Vagina (tissue), 2 donors: ENCODE results near the gene SPC25. TPM values are rescaled to one million over a fixed set of nuclear protein-coding genes. Genes with fewer than 3 reads are reported as not detected.

Experiments
- DNase-seq, 2 donors: peaks; one replicate each; pipeline ENCODE4 v3.0.0-alpha.2; 2017; ENCODE audit errors: extremely low spot score in 2 of 2
- H3K27ac ChIP-seq: fragments of 200-600 bp; sonication (generic); one replicate; pipeline ENCODE4 v1.5.1; 2019
- H3K27me3 ChIP-seq: fragments of 200-600 bp; sonication (generic); one replicate; pipeline ENCODE4 v1.5.1; 2019
- H3K36me3 ChIP-seq, 2 donors: fragments of 200-600 bp; sonication (generic); one replicate each; pipeline ENCODE4 v1.5.1; 2017 to 2019
- H3K4me1 ChIP-seq: fragments of 200-600 bp; sonication (generic); one replicate; pipeline ENCODE4 v1.5.1; 2019
- H3K4me3 ChIP-seq, 2 donors: fragments of 200-600 bp; sonication (generic); 1 replicate in 1 of 2; 2 replicates in 1 of 2; pipeline ENCODE4 v1.5.1; 2016 to 2019
- H3K9me3 ChIP-seq: fragments of 200-600 bp; sonication (generic); one replicate; pipeline ENCODE4 v1.5.1; 2019
- POLR2A ChIP-seq, 2 donors: fragments of 450-650 bp; IDR thresholded peaks; one replicate each; pipeline ENCODE4 v1.6.1; 2017; ENCODE audit warnings: antibody characterized with exemption in 2 of 2, mild to moderate bottlenecking in 2 of 2, moderate library complexity in 2 of 2
- POLR2AphosphoS5 ChIP-seq, 2 donors: sonication (generic); formaldehyde crosslinking; IDR thresholded peaks; one replicate each; pipeline ENCODE4 v1.9.0; 2017; ENCODE audit warnings: antibody characterized with exemption in 2 of 2, mild to moderate bottlenecking in 2 of 2, low read depth in 1 of 2; ENCODE audit not compliant: insufficient read depth in 1 of 2
- intact Hi-C: fragments of 100-400 bp; cut with DNase I; formaldehyde crosslinking; loops from one replicate; pipeline ENCODE4 v1.15.1; 2023
- total RNA-seq: library from RNA; depleted of rRNA; stranded (reverse); fragments of >200 nt; gene quantifications from one replicate; pipeline ENCODE4 v1.2.3, GENCODE V29; 2016
- TF ChIP-seq, protein P1 (sequence below), 3 experiments: fragments of 450-650 bp in 2 of 3; fragments of 200-600 bp in 1 of 3; sonication (generic) in 1 of 3; IDR thresholded peaks; one replicate each; pipeline ENCODE4 v1.5.1; 2017 to 2019; ENCODE audit warnings: antibody characterized with exemption in 3 of 3, mild to moderate bottlenecking in 2 of 3, moderate library complexity in 2 of 3

SPC25 gene
- total RNA-seq, 1 donor from 2014 or later: not detected

GRCh38 chr2:168855601-168856000 lies 34.6 kb downstream of the SPC25 start:
- Histone ChIP-seq H3K36me3 (no peaks in the 10 kb centered on the region), H3K27me3 (no peaks in the 10 kb centered on the region), H3K27ac (no peak overlapping the region), H3K9me3 (no peaks in the 10 kb centered on the region), H3K4me1 (no peaks in the 10 kb centered on the region), H3K4me3 (no peak overlapping the region)
- intact Hi-C loops: no loop called here
- no peak for DNase-seq
- TF ChIP-seq, protein P1, sequence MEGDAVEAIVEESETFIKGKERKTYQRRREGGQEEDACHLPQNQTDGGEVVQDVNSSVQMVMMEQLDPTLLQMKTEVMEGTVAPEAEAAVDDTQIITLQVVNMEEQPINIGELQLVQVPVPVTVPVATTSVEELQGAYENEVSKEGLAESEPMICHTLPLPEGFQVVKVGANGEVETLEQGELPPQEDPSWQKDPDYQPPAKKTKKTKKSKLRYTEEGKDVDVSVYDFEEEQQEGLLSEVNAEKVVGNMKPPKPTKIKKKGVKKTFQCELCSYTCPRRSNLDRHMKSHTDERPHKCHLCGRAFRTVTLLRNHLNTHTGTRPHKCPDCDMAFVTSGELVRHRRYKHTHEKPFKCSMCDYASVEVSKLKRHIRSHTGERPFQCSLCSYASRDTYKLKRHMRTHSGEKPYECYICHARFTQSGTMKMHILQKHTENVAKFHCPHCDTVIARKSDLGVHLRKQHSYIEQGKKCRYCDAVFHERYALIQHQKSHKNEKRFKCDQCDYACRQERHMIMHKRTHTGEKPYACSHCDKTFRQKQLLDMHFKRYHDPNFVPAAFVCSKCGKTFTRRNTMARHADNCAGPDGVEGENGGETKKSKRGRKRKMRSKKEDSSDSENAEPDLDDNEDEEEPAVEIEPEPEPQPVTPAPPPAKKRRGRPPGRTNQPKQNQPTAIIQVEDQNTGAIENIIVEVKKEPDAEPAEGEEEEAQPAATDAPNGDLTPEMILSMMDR (IDR thresholded peaks at IDR 0.05): no peak
- no peak for TF ChIP-seq POLR2A (IDR thresholded peaks at IDR 0.05)

DNA sequence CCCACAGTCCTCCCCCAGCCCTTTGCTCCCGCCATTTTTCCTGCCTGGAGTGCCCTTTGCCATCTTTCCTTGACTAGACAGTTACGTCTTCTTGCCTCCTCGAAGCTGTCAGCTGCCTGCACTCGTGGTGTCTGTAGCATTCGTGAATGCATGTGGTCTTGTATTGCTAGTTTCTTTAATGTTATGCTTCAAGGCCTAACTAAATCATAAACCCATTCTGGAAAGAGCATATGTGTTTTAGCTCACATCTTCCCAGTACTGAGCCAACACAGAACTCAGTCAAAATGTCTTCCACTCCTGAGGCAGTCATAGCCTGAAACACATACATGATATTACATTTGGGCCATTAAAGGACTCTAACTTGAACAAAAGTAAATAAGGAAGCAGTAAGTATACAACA lies 35.6 kb downstream of the SPC25 start:
- Histone ChIP-seq H3K4me3 (no peak overlapping the region), H3K27me3 (no peaks in the 10 kb centered on the region), H3K9me3 (no peaks in the 10 kb centered on the region), H3K4me1 (no peaks in the 10 kb centered on the region), H3K27ac (no peak overlapping the region), H3K36me3 (no peaks in the 10 kb centered on the region)
- intact Hi-C loops: no loop called here
- DNase-seq: no peak
- TF ChIP-seq POLR2AphosphoS5 (IDR thresholded peaks at IDR 0.05; ENCODE audit: insufficient read depth in 1 of 2, low read depth in 1 of 2) (no peak), POLR2A (IDR thresholded peaks at IDR 0.05) (no peak)
- TF ChIP-seq, protein P1 (IDR thresholded peaks at IDR 0.05): no peak

GRCh38 chr2:168853471-168853870 lies 36.8 kb downstream of the SPC25 start:
- no peak for TF ChIP-seq POLR2A (IDR thresholded peaks at IDR 0.05)
- no peak for TF ChIP-seq POLR2AphosphoS5 (IDR thresholded peaks at IDR 0.05; ENCODE audit: insufficient read depth in 1 of 2, low read depth in 1 of 2)
- TF ChIP-seq, protein P1 (IDR thresholded peaks at IDR 0.05): no peak
- intact Hi-C loops: no loop called here
- Histone ChIP-seq H3K9me3 (no peaks in the 10 kb centered on the region), H3K4me3 (no peak overlapping the region), H3K4me1 (no peaks in the 10 kb centered on the region), H3K36me3 (no peaks in the 10 kb centered on the region), H3K27me3 (no peaks in the 10 kb centered on the region), H3K27ac (no peak overlapping the region)
- DNase-seq: no peak

DNA sequence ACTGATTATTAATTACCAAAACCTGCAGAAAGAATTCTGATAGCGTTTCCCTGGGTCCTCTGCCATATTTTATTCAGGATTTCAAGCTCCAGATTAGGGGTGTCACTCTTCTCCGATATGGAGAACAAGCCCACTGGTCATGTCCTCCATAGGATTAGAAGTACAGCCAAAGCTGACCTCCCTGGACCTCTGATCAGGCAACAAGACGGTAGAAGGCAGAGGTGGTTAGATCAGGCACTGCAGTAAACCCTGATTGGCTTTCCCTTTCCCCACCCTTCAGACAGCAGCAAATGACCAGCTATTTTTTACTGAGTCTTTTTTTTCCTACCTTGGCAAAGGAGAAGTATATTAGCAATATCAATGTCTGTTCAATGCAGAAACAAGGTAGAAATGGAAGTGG lies 37.7 kb downstream of the SPC25 start:
- Histone ChIP-seq H3K4me3 (no peak overlapping the region), H3K27ac (no peak overlapping the region), H3K9me3 (no peaks in the 10 kb centered on the region), H3K27me3 (no peaks in the 10 kb centered on the region), H3K36me3 (no peaks in the 10 kb centered on the region), H3K4me1 (no peaks in the 10 kb centered on the region)
- intact Hi-C loops: no loop called here
- TF ChIP-seq POLR2A (IDR thresholded peaks at IDR 0.05) (no peak), POLR2AphosphoS5 (IDR thresholded peaks at IDR 0.05; ENCODE audit: insufficient read depth in 1 of 2, low read depth in 1 of 2) (no peak)
- TF ChIP-seq, protein P1 (IDR thresholded peaks at IDR 0.05): no peak
- DNase-seq: no peak

DNA sequence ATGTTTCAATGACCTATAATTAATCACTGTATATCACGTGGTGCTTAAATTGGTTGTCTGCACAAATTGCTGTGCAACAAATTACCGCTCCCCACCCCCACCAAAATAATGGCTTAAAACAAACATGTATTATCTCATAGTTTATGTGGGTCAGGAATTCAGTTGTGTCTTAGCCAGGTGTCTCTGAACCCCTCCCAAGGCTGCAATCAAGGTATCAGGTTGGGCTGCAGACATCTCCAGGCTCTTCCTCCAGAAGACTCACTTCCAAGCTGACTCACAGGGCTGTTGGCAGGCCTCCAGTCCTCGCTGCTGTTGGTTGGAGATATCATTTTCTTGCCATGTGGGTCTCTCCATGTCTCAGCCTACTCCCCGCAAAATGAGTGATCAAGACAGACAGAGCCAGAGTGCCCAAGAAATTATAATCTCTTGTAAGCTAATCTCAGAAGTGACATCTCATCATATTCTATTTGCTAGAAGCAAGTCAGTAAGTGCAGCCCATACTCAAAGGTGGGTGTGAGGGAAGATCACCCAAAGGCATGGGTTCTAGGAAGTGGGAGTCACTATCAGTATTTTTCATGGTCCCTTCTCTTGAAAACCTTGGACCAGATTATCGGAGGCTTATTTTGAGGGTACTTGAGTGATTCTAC lies 38.4 kb downstream of the SPC25 start:
- Histone ChIP-seq H3K4me3 (no peak overlapping the region), H3K9me3 (no peaks in the 10 kb centered on the region), H3K27me3 (no peaks in the 10 kb centered on the region), H3K36me3 (no peaks in the 10 kb centered on the region), H3K27ac (no peak overlapping the region), H3K4me1 (no peaks in the 10 kb centered on the region)
- intact Hi-C loops: no loop called here
- no peak for DNase-seq
- TF ChIP-seq POLR2A (IDR thresholded peaks at IDR 0.05) (no peak), POLR2AphosphoS5 (IDR thresholded peaks at IDR 0.05; ENCODE audit: insufficient read depth in 1 of 2, low read depth in 1 of 2) (no peak)
- TF ChIP-seq, protein P1 (IDR thresholded peaks at IDR 0.05): no peak
